NK-92 (cell line): ENCODE results near the gene CHRDL1.
"Not testable (repeated sequence)": the region's sequence is repeated elsewhere in the genome, so short reads cannot be mapped to it uniquely, and the experiment has no call there.

ENCODE experiments used
- DNase-seq: peaks from one replicate; lab custom pipeline; 2025; ENCODE audit not compliant: unreplicated experiment; lab: John Stamatoyannopoulos, UW

The CHRDL1 gene

DNA sequence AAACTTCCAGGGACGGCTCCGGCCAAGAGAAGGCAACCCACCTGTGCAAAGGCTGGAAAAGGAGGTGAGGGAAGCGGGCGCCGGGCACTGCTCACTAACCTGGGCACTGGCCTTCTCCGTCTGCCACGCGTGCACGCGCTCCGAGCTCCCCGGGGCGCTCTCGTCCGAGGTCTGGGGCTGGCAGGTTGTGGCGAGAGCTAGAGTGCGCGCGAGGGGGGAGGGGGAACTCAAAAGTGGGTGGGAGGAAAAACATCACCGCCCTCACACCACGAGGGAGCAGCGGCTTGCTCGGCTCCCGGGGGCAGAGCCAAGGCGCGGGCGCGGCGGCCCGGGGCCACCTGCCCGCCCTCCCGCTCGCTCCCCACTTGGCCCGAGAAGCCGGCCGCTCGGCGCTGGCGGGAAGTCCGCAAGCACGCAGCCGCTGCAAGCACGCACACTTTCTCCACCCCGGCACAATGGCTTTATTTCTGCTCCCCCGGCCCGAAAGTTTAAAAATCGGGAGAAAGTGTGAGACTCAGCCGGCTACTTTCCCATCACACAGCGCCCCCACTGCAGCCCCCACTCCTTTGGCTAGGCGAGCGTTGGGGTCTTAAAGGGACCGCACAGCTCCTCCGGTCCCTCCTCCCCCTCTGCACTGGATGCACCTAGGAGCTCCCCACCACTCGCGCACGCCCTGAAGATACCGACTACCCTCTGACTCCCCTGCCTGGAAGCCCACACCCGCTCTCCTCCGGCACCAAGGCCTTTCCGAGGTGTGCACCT is at the start of gene CHRDL1:
Gene CHRDL1, minus strand, starts transcription at position 173 of the 762 bp plus-strand sequence. CDS start 3,636 bp downstream, outside the sequence.
- DNase-seq = no peak

- DNase-seq = no peak
Measured at GRCh38 chrX:110836982-110837381, 41.4 kb upstream of the CHRDL1 start.

- DNase-seq = no peak
Measured at GRCh38 chrX:110836451-110836850, 40.8 kb upstream of the CHRDL1 start.

GRCh38 chrX:110836001-110836400 is 40.4 kb upstream of the CHRDL1 start:
- DNase-seq = no peak

DNA sequence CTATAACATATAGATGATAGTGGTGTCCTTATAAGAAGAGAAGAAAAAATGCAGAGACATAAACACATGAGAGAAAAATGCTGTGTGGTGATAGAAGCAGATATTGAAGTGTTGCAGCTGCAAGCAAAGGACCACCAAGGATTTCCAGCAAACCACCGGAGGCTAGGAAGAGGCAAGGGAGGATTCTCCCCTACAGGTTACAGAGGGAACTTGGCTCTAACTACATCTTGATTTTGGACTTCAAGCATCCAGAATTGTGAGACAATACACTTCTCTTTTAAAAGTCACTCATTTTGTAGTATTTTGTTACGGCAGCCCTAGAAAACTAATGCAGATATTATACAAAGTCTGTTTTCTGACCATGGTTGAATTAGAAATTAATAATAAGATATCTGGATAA is 30.4 kb upstream of the CHRDL1 start:
- no peak for DNase-seq

DNA sequence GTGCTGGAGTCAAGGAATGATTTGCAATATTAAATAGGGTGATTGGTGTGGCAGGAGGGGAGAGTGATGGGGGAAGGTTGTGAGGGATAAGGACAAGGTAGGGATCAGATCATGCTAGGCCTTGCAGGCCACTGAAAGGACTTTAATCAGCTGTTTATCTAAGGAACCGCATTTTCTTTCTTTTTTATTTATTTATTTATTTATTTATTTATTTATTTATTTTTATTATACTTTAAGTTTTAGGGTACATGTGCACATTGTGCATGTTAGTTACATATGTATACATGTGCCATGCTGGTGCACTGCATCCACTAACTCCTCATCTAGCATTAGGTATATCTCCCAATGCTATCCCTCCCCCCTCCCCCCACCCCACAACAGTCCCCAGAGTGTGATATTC is 20.9 kb upstream of the CHRDL1 start:
- DNase-seq = not testable (repeated sequence)

GRCh38 chrX:110806145-110806544 is 10.5 kb upstream of the CHRDL1 start:
- DNase-seq = no peak

DNA sequence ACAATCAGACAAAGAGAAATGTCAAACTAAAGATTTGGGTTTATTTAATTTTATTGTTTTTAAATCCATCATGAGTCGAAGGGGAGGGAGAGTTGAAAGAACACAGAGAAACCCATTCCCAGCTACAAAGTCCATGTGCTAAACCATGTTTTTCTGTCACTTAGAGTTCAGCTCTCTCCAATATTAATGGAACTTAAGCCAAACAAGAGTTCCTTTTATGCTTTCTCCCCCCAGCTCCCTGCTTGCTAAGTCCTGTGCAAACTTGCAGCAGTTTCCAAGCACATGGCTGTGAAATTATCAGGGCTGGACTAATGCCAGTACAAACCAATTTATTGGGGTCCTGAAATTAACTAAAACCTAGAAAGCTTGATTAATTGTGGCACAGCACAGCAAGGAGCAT is 9.7 kb upstream of the CHRDL1 start:
- no peak for DNase-seq

DNA sequence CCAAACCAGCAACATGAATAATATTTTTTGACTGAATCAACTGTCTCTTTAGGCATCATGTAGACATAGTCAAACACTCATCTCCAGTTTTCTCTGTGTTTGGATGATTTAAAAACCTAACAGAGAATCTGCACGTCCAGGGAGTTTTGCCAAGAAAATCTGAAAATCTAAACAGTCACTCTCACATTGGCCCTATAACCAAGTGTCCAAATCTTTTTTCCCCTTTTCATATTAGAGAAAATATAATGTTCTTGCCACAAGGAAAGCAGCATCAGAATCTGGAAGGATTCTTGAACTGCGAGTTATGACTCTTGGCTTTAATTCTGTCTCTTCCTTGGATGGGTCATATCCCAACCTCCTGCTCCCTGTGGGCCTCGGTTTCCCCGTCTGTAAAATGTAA is 8.8 kb upstream of the CHRDL1 start:
- no peak for DNase-seq

DNA sequence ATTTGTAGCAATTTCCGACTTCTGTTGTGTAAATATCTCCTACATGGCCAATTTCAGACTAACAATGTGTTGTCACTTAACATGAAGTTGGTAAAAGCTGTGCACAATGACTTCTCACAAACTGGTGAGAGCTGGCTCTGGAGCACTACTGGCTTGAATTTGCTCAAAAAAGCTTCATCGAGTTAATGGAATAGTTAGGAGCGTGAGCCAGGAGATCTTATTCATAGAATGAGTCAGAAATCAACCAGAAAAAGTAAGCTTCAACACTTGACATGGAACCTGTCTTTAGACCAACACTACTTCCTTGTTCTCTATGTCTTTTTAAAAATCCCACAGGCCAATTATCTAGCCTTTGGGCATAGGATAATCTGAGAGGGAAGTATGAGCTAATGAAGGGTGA is 7.9 kb upstream of the CHRDL1 start:
- DNase-seq = no peak

- no peak for DNase-seq
Measured at GRCh38 chrX:110796407-110796697, 735 bp upstream of the CHRDL1 start.

DNA sequence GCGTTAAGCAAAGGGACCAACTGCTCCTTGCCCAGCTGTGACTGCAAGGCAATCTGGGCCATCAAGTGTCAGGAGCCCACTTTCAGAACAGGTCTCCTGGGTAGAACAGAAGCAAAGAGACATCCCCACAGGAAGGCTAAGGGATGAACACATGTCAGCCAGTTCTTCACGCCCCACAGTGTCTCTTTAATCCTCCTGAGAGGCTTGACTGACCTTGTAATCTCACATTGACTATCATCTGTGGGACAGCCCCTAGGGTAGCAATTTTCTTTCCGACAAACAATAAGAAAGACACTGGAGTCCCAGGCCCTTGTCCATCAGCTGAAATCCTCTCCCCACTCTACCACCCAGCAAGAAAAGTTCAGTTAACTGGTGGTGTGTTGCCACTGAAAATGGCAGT is 1.0 kb downstream of the CHRDL1 start:
- DNase-seq = no peak

- no peak for DNase-seq
Measured at GRCh38 chrX:110791071-110791470, 4.5 kb downstream of the CHRDL1 start.

- no peak for DNase-seq
Measured at GRCh38 chrX:110786486-110786885, 9.1 kb downstream of the CHRDL1 start.

- no peak for DNase-seq
Measured at GRCh38 chrX:110759785-110760184, 35.8 kb downstream of the CHRDL1 start.

DNA sequence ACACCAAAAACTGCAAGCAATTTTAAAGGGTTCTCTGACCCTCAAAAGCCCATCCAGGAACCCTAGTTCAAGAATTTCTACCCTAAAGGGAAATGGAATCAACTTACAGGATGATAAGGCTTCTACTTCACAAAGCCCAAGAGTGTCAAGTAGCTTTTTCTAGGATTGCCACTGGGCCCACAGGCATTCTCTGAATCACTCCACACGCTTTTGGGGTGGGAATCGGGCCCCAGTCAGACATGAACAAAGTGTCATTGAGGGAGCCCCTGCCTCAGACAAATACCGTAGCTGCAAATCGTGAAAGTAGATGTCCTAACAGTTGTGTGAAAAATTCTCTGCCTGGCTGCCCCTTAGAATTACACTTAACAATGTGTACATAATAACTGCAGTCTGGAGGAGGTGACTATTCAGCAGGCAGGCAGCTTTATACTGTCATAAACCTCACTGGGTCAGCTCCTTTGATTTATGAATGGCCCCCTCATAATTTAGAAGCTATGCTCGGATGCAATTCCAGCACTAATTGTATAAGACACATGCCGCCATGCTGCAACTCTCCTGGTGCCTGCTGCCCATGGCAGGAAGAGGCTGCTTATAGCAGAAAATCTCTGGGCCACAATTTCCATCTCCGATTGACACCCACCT is 36.7 kb downstream of the CHRDL1 start:
- DNase-seq = no peak

GRCh38 chrX:110755611-110756010 is 40.0 kb downstream of the CHRDL1 start:
- no peak for DNase-seq

DNA sequence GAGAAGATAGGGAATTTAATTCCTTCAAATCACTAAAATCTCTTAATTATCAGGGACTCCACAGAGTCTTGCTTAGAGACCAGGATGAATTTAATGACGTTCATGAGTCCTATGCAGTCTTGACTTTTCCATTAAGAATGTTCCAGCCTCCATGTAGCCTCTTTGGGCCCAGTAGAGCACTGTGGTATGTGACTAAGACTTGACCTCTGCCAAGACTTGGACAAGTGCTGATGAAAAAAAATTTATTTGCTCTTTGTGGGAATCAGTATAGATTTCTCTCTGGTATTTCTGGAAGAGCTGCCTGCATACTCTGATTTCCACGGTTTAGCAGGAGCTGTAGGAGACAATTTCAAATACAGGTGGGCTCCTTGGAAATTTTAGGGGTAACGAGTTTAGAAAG is 40.6 kb downstream of the CHRDL1 start:
- no peak for DNase-seq

DNA sequence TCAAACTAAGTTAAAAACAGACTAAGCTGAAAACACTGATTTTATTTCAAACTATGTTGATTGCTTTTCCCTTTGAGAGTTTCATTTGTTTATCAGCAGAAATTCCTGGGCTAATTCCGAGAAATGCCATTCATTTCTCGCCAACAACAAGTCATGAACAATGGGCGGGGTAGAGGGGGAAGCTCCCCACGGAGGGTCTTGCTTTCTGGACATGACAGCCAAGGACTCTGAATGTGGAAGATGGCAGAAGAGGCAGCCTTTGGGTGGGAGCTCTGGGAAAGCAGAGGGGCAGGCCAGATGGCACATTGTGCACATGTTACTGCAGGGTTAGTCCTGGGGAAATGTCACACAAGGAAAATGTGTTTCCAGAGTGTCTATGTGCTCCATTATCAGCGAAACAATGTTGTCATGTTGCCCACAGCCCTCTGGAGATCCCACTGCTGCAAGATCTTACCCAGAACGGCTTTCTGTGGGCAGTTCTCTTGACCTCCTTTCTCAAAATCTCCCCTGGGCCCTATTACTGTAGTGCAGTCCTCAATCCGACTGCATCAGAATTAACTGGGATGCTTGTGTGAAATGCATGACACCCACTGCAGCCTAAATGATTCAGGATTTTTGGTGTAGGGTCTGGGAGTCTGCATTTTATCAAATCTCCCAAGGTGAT is 45.0 kb downstream of the CHRDL1 start:
- DNase-seq = no peak

- DNase-seq = no peak
Measured at GRCh38 chrX:110748256-110748806, 47.3 kb downstream of the CHRDL1 start.

DNA sequence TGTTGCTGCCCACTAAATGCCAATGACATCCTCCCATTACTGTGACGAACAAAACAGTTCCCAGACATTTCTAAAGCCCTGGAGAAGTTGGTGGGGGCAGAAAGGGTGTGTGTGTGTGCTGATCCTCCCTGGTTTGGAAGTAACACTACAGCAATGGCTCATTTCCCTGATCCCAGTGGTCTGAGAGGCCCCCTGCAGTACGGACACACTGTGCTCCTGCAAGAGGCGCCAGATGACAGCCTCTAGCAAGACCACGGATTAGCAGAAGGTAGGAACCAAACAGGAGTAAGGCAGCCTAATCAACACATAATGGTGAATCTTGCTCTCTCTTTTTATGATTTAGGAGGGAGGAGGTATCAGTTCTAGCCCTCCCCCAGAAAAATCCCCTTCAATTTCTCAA is 49.6 kb downstream of the CHRDL1 start:
- DNase-seq = no peak

- no peak for DNase-seq
Measured at GRCh38 chrX:110745288-110745687, 50.3 kb downstream of the CHRDL1 start.
